Activated effector memory CD4-positive, alpha-beta T cell treated with Interleukin-2 at 50 U/mL for 16 hours (primary cell): ENCODE data around the gene DENND2A.
"Not testable (repeated sequence)": the region's sequence is repeated elsewhere in the genome, so short reads cannot be mapped to it uniquely, and the experiment has no call there.

Source experiments
- DNase-seq: peaks from one replicate; pipeline ENCODE4 v3.0.0-alpha.2; 2020

Gene DENND2A

DNA sequence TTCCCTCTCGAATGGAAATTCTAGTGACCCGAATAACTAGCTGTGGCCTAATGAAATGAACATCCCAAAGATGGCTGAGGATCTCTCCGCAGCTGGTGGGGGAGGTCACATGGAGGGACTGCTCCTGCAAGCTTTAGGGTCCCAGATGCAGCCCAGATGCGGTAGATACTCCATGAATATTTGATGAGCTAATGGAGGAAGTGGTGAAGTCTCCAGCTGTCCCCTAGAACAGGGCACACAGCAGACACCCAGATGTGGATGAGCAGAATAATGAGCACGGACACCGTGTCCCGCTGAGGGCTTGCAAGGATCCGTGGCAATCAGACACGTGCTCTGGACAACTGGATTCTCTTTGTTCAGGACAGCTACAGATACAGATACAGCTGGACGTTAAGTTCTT is 59.2 kb downstream of the DENND2A start:
- DNase-seq: no peak

DNA sequence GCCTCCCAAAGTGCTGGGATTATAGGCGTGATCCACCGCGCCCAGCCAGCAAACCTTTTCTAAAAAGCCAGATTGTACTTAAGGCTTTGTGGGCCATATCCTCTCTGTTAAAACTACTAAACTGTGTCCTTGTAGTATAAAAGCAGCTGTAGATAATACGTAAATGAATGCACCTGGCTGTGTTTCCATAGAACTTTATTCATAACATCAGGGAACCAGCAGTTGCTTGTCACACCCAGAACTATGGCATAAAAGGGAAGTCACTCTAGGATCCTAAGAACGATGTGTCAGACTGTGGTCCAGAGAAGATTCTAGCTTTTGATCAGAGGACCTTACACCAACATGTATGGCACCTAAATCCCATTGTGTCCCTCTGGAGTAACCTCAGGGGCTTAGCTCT is 63.0 kb downstream of the DENND2A start:
- DNase-seq: no peak

DNA sequence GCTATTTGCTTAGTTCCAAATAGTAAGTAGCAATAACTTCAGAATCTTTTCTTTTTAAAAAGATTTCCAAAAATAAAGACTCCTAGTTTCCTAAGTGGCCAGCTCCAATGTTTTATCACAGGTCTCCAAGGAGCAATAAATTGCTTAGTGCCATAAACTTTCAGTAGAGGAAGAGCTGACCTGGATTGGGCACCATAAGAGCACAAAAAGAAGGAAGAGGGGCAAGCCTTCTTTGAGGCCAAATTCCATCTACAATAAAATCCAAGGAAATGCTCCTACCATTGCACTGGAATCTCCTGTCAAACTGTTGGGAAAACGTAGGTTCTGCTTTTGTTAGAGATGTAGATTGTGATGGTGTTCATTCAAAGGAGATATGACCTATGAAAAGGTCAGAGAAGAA is 64.0 kb downstream of the DENND2A start:
- DNase-seq: no peak

DNA sequence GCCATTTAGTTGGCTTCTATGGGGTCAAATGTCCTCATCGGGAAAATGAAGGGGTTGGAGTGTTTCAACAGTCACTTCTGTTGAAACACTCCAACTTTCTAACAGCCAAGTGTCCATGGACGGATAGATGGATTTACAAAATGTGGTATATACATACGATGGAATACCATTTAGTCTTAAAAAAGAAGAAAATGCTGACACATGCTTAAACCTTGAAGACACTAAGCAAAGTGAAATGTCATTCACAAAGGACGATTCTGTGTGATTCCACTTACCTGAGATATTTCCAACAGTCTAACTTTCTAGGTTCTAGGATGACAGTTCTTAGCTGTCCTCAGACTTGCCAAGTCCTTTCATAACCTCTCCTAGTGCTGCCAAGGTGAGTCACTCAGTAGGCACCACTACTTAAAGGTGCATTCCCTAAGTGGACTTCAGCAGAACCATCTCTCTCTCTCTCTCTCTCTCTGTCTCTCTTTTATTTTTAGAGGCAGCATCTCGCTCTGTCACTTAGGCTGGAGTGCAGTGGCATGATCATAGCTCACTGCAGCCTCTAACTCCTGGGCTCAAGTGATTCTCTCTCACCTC is 69.0 kb downstream of the DENND2A start:
- no peak for DNase-seq

DNA sequence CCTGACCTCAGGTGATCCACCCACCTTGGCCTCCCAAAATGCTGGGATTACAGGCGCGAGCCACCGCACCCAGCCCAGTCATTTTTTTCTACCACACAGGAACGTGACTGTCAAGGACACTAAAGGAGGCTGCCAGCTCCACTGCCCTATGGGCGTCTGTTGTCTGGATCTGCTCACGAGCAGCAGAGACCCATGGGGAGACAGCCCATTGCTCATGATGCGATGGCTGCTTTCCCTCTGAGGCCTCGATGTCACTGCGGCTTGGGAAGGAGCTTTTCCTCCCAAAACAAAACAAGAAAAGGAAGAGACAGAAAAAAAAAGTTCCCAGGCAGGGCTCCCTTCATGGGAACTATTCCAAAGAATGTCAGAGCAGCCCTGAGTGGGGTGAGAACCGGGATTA is 70.5 kb downstream of the DENND2A start:
- no peak for DNase-seq

DNA sequence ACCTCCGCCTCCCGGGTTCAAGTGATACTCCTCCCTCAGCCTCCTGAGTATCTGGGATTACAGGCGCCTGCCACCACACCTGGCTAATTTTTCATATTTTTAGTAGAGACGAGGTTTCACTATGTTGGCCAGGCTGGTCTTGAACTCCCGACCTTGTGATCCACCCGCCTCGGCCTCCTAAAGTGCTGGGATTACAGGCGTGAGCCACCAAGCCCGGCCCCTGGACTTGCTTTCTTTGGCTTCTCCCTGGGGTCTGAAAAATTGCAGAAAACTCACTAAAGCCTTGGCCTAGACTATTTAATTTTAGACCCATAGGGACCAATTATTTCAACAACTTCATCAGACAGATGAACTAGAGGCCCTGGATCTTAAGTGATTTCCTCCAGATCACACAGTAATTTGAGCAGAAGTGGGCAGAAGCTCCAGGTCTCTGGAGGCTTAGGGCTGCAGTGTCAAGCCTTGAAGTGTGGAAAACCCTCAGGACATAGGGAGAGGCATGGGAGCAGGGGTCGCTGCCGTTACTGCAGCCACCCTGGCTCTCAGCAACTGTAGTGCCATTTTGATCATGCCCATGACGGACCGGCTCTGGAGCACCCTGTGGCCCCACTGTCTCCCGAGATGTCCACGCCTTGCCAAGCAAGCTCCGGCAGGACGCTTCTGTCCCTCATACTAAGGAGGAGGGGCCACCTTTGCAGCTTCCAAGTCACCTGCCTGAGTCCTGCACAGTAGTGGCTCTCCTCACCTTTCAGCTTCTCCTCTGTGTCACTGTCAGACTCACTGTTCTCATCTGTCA is 72.4 kb downstream of the DENND2A start:
- no peak for DNase-seq

DNA sequence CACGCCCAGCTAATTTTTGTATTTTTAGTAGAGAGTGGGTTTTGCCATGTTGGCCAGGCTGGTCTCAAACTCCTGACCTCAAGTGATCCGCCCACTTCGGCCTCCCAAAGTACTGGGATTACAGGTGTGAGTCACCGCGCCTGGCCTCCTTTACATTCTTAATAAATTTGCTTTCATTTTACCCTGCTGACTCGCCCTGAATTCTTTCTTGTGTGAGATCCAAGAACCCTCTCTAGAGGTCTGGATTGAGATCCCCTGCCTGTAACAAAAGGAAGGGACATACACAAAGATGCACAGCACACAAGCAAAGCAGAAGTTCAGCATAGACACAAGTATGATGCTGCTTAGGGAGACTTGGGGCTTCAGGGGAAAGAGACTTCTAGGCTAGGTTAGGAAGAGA is 74.4 kb downstream of the DENND2A start:
- DNase-seq: not testable (repeated sequence)

DNA sequence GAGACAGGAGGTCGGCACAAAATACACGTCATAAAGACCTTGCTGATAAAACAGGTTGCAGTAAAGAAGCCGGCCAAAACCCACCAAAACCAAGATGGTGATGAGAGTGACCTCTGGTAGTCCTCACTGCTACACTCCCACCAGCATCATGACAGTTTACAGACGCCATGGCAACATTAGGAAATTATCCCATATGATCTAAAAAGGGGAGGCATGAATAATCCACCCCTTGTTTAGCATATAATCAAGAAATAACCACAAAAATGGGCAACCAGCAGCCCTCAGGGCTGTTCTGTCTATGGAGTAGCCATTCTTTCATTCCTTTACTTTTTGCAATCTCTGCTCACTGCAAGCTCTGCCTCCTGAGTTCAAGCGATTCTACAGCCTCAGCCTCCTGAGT is 74.9 kb downstream of the DENND2A start:
- DNase-seq: not testable (repeated sequence)

DNA sequence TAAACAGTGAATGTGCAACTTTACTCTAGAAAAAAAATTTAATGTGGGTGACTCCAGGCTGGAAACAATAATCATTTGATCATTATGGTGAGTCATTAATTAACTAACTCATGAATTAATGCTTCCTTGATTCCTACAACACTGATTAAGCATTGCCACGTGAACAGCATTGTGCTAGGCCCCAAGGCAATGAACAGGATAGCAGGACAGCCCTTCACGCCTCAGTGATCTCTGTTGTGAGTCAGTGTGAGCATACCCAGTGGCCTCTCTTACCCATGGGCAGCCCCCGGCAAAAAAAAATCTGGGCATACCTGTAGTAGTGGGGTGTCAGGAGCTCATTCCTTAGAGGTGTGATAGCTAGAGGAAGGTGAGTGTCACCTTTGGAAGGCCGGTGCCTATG is 76.0 kb downstream of the DENND2A start:
- no peak for DNase-seq

DNA sequence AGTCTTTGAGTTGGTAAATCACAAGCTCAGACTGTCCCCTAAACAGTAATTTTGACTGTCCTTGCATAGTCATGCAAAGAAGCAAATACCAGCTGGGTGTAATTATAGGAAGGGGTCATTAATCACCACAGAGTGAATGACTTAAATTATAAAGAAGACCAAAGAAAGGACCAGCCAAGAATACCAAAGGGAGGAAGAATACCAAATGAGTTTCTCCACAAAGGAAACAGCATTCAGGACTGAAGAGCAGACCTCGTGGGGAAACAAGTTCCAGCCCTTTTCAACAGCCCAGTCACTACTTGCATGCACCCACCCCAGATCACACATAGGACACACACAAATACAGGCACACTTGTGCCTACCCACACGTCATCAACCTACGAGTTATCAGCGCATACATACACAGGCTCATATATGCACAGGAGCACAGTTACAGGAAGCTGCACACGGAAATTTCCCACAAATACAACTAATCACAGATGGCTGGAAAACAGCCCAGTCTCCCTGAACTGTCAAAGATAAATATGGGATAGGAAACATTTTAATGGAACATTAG is 77.6 kb downstream of the DENND2A start:
- DNase-seq: no peak

DNA sequence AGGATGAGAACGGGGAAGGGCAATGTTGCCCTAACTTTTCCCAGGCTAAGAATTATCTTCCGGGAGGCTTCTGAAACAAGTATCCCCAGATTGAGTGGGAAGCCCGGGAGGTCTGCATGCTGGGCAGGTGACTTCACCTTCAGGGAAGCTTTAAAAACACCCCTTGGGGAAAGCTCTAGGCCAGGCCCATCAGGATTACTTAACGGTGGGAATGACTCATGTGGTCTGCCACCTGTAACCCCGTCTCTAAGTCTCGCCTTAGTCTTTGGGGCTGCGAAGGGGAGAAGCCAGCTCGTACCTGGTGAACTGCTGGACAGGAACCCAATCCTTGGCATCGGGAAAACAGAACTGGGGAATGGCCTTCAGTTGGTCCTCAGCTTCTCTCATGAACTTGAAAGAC is 81.2 kb downstream of the DENND2A start:
- no peak for DNase-seq

DNA sequence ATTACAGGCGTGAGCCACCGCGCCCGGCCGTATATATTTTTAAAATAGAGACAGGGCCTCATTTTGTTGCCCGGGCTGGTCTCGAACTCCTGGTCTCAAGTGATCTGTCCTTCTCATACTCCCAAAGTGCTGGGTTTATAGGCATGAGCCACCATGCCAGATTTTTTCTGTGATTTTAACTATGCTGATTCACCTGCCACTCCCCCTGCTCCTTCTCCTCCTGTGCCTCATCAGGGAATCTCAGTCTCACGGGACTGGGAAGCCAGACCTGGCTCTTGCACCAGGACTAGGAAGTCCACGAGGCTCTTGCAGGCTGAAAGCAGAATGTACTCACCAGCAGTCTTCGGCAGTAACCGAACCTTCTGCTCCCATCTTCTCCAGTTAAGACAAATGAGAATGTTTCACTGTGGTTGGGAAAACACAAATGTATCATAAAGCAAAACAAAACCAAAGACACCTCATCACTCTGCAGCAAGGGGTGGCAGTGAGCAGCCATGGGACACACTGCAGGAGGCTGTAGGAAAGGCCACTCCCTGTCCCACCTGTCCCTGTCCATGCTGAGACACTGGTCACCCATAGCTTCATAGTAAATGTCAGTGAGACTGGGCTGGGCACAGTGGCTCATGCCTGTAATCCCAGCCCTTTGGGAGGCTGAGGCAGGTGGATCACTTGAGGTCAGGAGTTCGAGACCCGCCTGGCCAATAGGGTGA is 82.6 kb downstream of the DENND2A start:
- DNase-seq: no peak

DNA sequence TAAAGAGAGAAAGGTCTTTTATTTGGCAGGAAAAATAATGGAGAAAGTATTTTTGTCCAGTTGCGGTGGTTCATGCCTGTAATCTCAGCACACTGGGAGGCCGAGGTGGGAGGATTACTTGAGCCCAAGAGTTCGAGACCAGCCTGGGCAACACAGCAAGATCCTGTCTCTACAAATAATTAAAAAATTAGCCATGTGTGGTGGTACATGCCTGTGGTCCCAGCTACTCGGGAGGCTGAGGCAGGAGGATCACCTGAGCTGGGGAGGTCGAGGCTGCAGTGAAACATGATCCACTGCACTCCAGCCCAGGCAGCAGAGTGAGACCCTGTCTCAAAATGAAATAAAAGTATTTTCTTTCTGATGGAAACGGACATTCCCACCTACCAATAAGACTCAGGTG is 83.5 kb downstream of the DENND2A start:
- no peak for DNase-seq

DNA sequence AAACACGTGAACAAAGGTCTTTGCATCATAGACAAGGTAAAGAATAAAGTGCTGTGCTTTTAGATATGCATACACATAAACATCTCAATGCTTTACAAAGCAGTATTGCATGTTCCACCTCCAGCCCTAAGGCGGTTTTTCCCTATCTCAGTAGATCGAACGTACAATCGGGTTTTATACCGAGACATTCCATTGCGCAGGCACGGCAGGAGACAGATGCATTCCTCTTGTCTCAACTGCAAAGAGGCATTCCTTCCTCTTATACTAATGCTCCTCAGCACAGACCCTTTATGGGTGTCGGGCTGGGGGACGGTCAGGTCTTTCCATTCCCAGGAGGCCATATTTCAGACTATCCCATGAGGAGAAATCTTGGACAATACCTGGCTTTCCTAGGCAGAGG is 87.4 kb downstream of the DENND2A start:
- DNase-seq: not testable (repeated sequence)

DNA sequence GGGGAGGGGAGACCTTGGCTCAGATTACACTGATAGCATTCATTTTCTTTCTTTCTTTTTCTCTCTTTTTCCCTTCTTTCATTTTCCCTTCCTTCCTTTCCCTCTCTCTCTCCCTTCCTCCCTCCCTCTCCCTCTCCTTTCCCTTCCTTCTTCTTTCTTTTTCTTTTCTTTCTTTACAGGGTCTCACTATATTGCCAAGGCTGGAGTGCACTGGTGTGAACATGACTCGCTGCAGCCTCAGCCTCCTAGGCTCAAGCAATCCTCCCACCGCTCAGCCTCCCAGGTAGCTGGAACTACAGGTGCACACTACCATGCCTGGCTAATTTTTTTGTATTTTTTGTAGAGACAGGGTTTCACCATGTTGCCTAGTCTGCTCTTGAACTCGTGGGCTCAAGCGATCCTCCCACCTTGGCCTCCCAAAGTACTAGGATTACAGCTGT is 88.4 kb downstream of the DENND2A start:
- DNase-seq: no peak

DNA sequence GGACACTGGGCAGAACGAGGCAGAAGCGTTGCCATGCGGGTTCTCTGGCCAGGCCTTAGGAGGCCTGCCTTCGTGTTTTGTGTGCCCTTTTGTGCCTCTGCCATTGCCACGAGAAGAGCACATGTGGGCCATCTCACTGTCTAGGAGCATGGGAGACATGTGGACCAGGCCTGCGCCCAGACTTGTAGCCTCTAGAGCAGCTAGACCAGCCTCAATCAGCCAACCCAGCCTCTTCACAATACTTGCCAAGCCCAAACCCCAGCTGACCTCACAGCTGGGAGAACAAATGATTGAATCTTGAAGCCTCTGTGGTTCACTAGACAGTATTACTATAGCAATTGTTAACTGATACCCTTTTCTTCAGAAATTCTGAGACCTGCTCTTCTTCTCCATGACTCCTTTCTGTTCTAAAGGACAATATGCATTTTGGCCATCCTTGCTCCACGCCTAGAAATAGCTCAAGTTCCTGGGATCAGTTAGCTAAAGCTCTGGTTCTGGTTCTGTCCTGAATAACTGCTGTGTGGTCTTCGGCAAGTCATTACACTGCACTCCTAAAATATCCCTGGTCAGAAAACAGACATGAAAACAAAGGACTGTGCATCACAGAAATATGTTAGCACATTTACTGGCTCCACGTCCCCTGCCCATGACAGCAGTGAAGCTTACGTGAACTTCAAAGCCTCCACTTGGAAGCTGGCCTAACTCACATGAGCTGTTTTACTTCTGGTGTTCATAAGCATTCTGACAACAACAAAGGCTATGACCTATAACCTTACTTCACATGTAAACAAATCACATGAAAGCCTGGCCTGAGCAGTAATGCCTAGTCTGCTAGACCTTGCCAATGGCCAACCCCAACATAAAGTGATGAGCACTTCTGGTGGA is 89.0 kb downstream of the DENND2A start:
- DNase-seq: no peak

DNA sequence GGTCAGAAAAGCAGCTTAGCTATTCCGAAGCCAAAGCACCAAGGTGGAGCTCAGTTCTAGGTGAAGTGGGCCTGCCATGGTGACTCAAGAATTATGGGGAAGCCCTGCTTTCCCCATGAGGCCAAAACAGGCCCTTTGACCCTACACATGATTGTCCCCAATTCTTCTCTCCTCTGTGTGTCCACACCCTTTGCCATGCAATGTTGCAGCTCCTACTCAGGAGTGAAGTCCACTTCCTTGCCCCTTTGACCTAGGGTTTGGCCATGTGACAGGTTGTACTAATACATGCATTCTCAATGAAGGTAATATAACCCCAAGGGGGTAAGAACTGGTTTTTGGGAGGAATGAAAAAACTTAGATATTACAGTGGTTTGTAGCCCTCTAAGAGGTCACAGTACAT is 93.7 kb downstream of the DENND2A start:
- no peak for DNase-seq

DNA sequence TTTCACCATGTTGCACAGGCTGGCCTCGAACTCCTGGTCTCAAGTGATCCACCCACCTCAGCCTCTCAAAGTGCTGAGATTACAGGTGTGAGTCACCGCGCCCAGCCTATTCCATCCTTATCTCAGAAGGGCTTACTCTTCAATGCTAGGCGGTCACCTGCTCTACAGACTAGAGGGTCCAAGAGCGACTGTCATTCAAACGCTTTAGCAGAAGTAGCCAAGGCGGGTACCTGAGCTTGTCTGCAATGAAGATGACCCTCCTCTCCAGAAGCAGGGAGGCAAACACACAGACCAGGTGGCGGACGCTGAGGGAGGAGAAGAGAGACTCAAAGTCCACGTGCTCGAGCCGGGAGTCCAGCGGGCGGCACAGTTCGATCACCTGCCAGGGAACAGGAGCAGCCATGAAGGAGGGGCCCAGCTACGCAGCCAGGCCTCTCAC is 96.2 kb downstream of the DENND2A start:
- no peak for DNase-seq

DNA sequence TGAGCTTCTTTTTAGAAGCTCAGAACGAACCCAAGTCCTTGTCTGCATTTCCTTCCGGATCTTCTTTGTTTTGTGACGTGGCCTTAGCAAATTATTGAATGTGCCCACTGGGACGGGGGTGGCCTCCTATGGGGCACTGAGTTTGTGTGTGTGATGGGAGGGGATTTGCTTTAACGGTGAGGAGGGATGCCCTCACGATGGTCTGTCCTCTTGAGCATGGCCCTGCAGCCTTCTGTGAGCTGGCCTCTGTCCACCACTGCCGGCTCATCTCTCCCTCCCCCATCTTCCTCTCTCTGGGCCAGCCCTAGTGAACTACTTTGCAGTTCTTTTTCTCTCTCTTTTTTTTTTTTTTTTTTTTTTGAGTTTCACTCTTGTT is 98.4 kb downstream of the DENND2A start:
- DNase-seq: no peak

DNA sequence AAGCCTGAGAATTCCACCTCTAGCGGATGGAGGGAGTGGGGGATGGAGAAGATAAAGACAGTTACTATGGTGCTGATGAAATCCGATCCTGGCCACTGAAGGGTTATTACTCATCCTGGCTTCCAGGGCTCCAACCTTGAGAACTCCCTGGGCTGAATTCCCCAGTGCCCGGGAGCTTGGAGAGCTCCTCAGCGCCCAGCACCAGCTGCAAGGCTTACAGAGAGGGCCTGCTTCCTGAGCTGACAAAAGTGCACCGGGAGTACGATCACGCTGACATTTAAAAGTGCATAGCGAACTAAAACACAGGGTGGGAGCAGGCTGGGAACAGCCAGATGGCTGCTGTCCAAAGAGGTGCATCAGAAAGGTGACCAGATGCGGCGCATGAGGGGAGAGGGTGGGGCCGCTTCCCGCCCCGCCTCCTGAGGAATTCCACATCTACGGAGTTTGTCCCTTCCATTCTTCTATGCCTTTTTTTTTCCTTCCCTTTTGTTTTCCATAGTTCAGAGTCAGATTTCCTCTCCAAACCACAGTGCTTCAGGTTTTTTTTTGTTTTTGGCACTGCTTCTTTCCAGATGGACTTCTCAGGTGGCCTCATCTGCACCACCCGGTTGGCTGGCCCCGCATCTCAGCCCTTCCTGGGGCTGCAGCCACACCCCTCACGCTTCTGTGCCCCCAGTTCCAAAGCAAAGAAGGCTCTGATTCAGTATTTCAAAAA is 98.9 kb downstream of the DENND2A start:
- no peak for DNase-seq

DNA sequence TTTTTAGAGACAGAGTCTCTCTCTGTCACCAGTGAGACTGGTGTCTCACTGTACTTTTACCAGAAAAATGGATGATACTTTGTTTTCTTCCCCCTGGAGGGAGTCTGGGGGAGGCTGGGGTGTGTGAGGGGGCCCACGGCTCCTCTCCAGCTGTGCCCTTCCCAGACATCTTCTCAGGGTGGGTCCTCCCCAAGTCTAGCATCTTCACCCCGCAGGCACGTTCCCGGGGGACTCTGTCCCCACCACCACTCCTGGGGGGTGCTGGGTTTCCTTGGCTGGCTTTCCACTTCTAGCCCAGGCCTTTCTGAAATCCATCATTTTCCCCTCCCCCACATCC is 99.5 kb downstream of the DENND2A start:
- no peak for DNase-seq

DNA sequence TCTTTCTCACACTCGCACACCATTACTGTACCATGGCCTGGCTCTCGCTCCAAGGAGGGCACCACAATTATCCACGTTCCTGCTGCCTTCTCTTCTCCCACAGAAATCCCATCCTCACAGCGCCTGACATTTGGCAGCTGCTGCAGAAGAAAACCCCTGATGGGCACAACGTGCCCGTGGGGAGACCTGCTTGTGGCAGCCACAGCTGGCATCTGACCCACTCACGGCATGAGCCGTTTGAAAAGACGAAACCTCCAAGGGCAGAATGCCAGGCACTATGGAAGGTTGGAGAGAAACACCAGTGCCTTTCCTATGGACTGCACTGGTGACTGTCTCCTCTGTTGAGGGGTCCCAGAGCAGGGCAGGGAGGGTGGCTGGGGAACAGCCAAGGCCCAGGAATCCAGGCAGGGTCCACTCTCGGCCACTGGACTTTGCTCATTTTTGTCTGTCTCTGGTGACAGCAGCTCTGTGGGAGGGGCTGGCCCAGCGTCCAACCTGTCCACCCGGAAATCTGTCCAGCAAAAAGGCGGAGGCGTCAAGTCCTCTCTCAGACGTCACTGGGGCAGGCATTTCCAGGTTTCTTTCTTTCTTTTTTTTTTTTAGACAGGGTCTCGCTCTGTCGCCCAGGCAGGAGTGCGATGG is 100.4 kb downstream of the DENND2A start:
- DNase-seq: no peak
